ENCODE measurements around the gene LXN.

DNA sequence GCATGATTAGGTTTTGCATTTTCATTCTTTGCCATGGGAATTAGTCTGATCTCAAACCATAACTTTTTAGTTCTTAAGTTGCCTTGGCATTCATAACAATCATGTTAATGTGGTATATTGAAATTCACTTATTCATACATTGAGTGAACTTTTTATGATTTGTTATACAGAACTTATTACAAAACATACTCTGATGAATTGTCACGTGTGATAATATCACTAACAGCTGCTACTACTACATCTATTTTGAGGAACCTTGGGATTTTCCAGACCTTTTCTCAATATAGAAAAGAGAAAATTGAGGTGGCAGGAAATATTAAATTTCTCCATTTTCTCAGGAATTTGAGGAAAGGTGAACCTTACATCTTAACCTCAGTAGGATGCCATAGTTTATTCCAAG lies 9.2 kb downstream of the LXN start:
- TF ChIP-seq, protein P1, sequence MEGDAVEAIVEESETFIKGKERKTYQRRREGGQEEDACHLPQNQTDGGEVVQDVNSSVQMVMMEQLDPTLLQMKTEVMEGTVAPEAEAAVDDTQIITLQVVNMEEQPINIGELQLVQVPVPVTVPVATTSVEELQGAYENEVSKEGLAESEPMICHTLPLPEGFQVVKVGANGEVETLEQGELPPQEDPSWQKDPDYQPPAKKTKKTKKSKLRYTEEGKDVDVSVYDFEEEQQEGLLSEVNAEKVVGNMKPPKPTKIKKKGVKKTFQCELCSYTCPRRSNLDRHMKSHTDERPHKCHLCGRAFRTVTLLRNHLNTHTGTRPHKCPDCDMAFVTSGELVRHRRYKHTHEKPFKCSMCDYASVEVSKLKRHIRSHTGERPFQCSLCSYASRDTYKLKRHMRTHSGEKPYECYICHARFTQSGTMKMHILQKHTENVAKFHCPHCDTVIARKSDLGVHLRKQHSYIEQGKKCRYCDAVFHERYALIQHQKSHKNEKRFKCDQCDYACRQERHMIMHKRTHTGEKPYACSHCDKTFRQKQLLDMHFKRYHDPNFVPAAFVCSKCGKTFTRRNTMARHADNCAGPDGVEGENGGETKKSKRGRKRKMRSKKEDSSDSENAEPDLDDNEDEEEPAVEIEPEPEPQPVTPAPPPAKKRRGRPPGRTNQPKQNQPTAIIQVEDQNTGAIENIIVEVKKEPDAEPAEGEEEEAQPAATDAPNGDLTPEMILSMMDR (IDR thresholded peaks at IDR 0.05), result no peak
- no peak for TF ChIP-seq POLR2A (IDR thresholded peaks at IDR 0.05)
